Measurements from ENCODE around the gene TULP4.

TULP4 gene

GRCh38 chr6:158312165-158312564, at the start of gene TULP4:
TSS of gene TULP4 (plus strand) at chr6:158312465. CDS start at chr6:158314017, 1,552 bp downstream.
- H3K4me3 ChIP-seq (ENCODE audit: low read length), result no peak within 1 kb of the TSS
- TF ChIP-seq ZNF274 (IDR thresholded peaks at IDR 0.05; ENCODE audit: low read depth, low read length), result no peak

- TF ChIP-seq ZNF274 (IDR thresholded peaks at IDR 0.05; ENCODE audit: low read depth, low read length), result no peak
- no peak overlapping the region for H3K4me3 ChIP-seq (ENCODE audit: low read length)
These were observed 49.5 kb upstream of the TULP4 start for GRCh38 chr6:158262755-158263154.

GRCh38 chr6:158264180-158264579, 48.1 kb upstream of the TULP4 start:
- no peak for TF ChIP-seq ZNF274 (IDR thresholded peaks at IDR 0.05; ENCODE audit: low read depth, low read length)
- H3K4me3 ChIP-seq (ENCODE audit: low read length), result no peak overlapping the region

- H3K4me3 ChIP-seq (ENCODE audit: low read length), result no peak overlapping the region
- TF ChIP-seq ZNF274 (IDR thresholded peaks at IDR 0.05; ENCODE audit: low read depth, low read length), result no peak
These were observed 46.1 kb upstream of the TULP4 start for GRCh38 chr6:158266131-158266530.

- TF ChIP-seq ZNF274 (IDR thresholded peaks at IDR 0.05; ENCODE audit: low read depth, low read length), result no peak
- H3K4me3 ChIP-seq (ENCODE audit: low read length), result no peak overlapping the region
These were observed 43.7 kb upstream of the TULP4 start for GRCh38 chr6:158268361-158269147.

- H3K4me3 ChIP-seq (ENCODE audit: low read length), result no peak overlapping the region
- no peak for TF ChIP-seq ZNF274 (IDR thresholded peaks at IDR 0.05; ENCODE audit: low read depth, low read length)
These were observed 42.6 kb upstream of the TULP4 start for GRCh38 chr6:158269657-158270056.

- no peak for TF ChIP-seq ZNF274 (IDR thresholded peaks at IDR 0.05; ENCODE audit: low read depth, low read length)
These were observed 41.7 kb upstream of the TULP4 start for GRCh38 chr6:158270389-158271127.

GRCh38 chr6:158272324-158272723, 39.9 kb upstream of the TULP4 start:
- TF ChIP-seq ZNF274 (IDR thresholded peaks at IDR 0.05; ENCODE audit: low read depth, low read length), result no peak
- no peak overlapping the region for H3K4me3 ChIP-seq (ENCODE audit: low read length)

More at GRCh38 chr6:158270389-158271127, 41.7 kb upstream of the TULP4 start:
- H3K4me3 ChIP-seq (ENCODE audit: low read length), result no peak overlapping the region

- H3K4me3 ChIP-seq (ENCODE audit: low read length), result no peak overlapping the region
- no peak for TF ChIP-seq ZNF274 (IDR thresholded peaks at IDR 0.05; ENCODE audit: low read depth, low read length)
These were observed 34.3 kb upstream of the TULP4 start for GRCh38 chr6:158278004-158278403.

- no peak for TF ChIP-seq ZNF274 (IDR thresholded peaks at IDR 0.05; ENCODE audit: low read depth, low read length)
- no peak overlapping the region for H3K4me3 ChIP-seq (ENCODE audit: low read length)
These were observed 32.6 kb upstream of the TULP4 start for GRCh38 chr6:158279615-158280014.

GRCh38 chr6:158283304-158283980, 28.8 kb upstream of the TULP4 start:
- no peak overlapping the region for H3K4me3 ChIP-seq (ENCODE audit: low read length)

GRCh38 chr6:158284007-158284875, 28.0 kb upstream of the TULP4 start:
- no peak overlapping the region for H3K4me3 ChIP-seq (ENCODE audit: low read length)
- TF ChIP-seq ZNF274 (IDR thresholded peaks at IDR 0.05; ENCODE audit: low read depth, low read length), result no peak

More at GRCh38 chr6:158283304-158283980, 28.8 kb upstream of the TULP4 start:
- no peak for TF ChIP-seq ZNF274 (IDR thresholded peaks at IDR 0.05; ENCODE audit: low read depth, low read length)

GRCh38 chr6:158284876-158285655, 27.2 kb upstream of the TULP4 start:
- no peak overlapping the region for H3K4me3 ChIP-seq (ENCODE audit: low read length)
- TF ChIP-seq ZNF274 (IDR thresholded peaks at IDR 0.05; ENCODE audit: low read depth, low read length), result no peak

Measured in GM08714 (cell line).